ENCODE data around the gene GDPD5. TPM values are rescaled to one million over a fixed set of nuclear protein-coding genes. Genes with fewer than 3 reads are reported as not detected.

Gene GDPD5
- total and polyA plus RNA-seq, 9 of the 15 experiments (the other 6 are each of a cell fraction or from before 2014, with no cell fraction given) = 0.32 to 27.3 (median 8.0) TPM

- TF ChIP-seq ZBTB40 (IDR thresholded peaks at IDR 0.05) (no peak), ZBTB40 (CRISPR knock-in tag; IDR thresholded peaks at IDR 0.05) (no peak), KAT7 (CRISPR knock-in tag; IDR thresholded peaks at IDR 0.05; ENCODE audit: borderline replicate concordance) (0 out of 2 replicates have a peak, but pooled peaks have one; percentile 38), HES1 (IDR thresholded peaks at IDR 0.05; ENCODE audit: low read depth) (no peak), JUNB (CRISPR knock-in tag; conservative IDR thresholded peaks at IDR 0.05) (no peak), FOXP1 (CRISPR knock-in tag; IDR thresholded peaks at IDR 0.05) (0 out of 2 replicates have a peak, but pooled peaks have one; percentile 15), ZNF551 (CRISPR knock-in tag; IDR thresholded peaks at IDR 0.05) (no peak), RFX7 (CRISPR knock-in tag; IDR thresholded peaks at IDR 0.05) (no peak), HNRNPLL (IDR thresholded peaks at IDR 0.05; ENCODE audit: low read depth, low read length, poor library complexity, severe bottlenecking) (no peak), NONO (IDR thresholded peaks at IDR 0.05; ENCODE audit: low read depth in 2 of 2, low read length in 1 of 2) (0 out of 4 replicates have a peak, but pooled peaks of 1 of the 2 experiments have one; percentile 8), MITF (IDR thresholded peaks at IDR 0.05) (no peak), HDGF (IDR thresholded peaks at IDR 0.05) (0 out of 2 replicates have a peak, but pooled peaks have one; percentile 14)
These were observed 35.8 kb upstream of the GDPD5 start (continued) for GRCh38 chr11:75561426-75562047.
